GM19324 (cell line): ENCODE measurements around the gene MTF2.
"Not testable (repeated sequence)": the region's sequence is repeated elsewhere in the genome, so short reads cannot be mapped to it uniquely, and the experiment has no call there.

Experiments used
- ATAC-seq: cut with Tn5 transposase; IDR thresholded peaks from one replicate; pipeline ENCODE4 v1.9.1; 2021; ENCODE audit warnings: mild to moderate bottlenecking, moderate library complexity; ENCODE audit not compliant: unreplicated experiment, low FRiP score

The MTF2 gene

GRCh38 chr1:93078986-93079654, at the start of gene MTF2:
Gene MTF2, plus strand, starts transcription at chr1:93079283. Its CDS starts 244 bp downstream, at chr1:93079527.
- peak; percentile 78 for ATAC-seq

- no peak for ATAC-seq
Measured at GRCh38 chr1:93029317-93029716, 49.8 kb upstream of the MTF2 start.

DNA sequence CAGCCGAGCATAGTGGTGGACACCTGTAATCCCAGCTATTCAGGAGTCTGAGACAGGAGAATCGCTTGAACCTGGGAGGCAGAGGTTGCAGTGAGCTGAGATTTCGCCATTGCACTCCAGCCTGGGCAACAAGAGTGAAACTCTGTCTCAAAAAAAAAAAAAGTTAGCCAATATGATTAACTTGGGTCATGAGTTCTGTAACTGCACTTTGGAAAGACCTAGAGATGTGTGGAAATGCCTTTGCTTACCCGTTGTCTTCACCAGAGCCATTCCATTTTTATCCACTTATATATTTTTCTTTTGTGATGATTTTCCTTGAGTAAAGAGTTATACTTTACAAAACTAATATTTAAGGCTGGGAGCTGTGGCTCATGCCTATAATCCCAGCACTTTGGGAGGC, 48.9 kb upstream of the MTF2 start:
- not testable (repeated sequence) for ATAC-seq

- no peak for ATAC-seq
Measured at GRCh38 chr1:93031711-93032110, 47.4 kb upstream of the MTF2 start.

- no peak for ATAC-seq
Measured at GRCh38 chr1:93033029-93033428, 46.1 kb upstream of the MTF2 start.

GRCh38 chr1:93033785-93034184, 45.3 kb upstream of the MTF2 start:
- ATAC-seq, result peak; percentile 87

DNA sequence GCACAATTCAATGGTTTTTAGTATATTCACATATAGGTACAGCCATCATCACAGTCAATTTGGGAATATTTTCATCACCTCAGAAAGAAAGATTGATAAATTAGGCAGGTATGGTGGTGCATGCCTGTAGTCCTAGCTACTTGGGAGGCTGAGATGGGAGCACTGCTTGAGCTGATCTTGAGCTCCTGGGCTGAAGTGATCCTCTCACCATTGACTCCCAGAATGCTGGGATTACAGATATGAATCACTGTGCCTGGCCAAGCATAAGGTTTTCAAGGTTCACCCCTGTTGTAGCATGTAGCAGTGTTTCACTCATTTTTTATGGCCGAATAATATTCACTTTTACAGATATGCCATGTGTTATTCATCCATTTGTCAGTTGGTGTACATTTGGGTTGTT, 44.7 kb upstream of the MTF2 start:
- ATAC-seq, result no peak

DNA sequence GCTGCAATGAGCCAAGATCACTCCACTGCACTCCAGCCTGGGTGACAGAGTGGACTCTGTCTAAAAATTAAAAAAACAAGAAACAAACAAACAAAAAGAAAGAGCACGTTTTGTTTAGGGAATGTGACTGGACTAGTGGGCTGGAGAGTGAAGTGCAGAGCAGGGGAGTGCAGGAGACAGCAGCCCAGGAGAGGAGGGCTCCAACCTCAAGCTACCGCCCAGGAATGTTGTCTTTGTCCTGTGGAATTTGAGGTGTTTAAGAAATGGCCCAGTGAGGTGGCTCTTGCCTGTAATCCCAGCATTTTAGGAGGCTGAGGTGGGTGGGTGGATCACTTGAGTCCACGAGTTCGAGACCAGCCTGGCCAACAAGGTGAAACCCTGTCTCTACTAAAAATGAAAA, 42.4 kb upstream of the MTF2 start:
- no peak for ATAC-seq

DNA sequence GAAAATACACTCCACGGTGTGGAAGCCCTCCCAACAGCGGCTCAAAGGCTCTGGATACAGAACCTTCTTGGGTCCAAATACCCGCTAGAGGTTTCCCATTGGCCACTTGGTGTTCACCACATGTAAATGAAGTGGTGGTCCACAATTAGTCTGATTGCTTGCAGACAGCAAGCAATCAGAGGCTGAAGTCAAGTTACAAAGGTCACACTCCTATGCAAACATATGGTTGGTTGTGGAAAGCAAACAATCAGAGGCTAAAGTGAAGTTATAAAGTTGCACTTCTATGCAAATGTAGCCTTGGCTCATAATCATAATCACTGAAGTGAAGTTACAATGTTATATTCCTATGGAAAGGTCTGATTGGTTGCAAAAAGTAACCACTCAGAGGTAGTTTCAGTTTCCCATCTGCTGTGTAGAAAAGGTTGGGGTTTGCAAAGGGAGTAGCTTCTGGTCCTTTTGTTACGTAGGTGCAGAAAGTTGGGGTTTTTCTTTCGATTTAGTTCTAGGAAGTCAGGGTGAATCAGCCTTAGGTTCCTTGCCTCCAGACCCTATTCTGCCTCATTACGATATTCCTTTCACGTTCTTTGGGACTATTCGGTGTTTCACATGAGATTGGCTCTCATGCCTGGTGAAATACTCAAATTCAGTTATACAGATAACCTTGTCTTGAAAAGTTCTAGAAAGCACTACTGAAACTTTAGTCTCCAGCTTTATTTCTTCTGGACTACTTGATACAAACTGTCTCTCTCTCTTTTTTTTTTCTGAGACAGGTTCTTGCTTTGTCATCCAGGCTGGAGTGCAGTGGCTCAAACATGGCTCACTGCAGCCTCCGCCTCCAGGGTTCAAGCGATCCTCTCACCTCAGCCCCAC, 36.7 kb upstream of the MTF2 start:
- peak; percentile 70 for ATAC-seq

- ATAC-seq, result no peak
Measured at GRCh38 chr1:93043057-93043557, 36.0 kb upstream of the MTF2 start.

- ATAC-seq, result no peak
Measured at GRCh38 chr1:93047618-93048017, 31.5 kb upstream of the MTF2 start.

DNA sequence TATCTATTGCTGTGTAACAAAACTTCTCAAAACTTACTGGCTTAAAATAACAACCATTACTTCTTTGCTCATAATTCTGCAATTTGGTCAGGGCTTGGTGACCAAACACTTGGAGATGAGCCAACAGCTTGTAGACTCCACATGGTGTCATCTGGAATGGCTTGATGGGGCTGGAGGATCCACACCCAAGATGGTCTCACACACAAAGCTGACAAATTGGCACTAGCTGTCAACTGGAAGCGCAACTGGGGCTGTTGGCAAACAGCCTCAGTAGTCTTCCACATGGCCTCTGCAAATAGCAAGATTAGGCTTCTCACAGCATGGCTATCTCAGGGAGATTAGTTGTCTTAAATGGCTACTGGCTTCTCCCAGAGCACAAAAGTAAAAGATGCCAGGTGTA, 27.1 kb upstream of the MTF2 start:
- ATAC-seq, result no peak

DNA sequence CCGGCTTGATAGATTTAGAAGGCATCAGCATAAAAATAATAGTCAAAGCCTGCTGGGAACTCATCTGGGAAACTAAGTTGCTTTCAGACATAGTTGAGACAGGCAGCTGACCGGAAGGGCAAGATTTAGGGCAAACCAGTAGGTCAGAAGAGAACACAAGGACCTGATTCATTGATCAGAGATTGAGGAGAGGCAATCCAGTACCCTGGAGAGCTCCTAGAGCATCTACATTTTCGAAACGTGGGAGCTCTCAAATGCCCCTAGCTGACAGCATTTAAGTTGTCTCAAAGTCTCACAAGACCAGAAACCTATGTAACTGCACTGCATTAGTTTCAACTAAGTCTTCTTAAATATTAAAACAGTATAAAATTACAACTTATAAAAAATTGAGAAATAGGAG, 22.9 kb upstream of the MTF2 start:
- no peak for ATAC-seq

DNA sequence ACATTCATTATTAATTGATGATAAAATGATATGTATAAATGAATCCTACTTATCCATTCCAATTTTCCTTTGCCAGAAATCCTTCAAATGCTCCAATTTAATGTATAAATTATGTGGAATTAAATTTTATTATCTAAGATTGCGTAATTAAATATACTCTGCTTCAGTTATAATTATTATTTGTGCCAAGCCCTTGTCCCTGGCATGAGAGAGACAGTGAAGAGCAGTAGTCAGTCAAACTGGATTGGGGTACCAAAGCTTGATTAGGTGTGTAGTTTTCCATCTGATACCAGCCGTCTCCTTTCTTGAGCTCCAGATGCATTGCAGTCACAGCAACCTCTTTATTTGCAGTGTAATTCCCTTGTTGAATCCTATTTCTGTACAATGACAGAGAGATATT, 22.4 kb upstream of the MTF2 start:
- ATAC-seq, result no peak

- no peak for ATAC-seq
Measured at GRCh38 chr1:93061895-93062792, 16.9 kb upstream of the MTF2 start.

DNA sequence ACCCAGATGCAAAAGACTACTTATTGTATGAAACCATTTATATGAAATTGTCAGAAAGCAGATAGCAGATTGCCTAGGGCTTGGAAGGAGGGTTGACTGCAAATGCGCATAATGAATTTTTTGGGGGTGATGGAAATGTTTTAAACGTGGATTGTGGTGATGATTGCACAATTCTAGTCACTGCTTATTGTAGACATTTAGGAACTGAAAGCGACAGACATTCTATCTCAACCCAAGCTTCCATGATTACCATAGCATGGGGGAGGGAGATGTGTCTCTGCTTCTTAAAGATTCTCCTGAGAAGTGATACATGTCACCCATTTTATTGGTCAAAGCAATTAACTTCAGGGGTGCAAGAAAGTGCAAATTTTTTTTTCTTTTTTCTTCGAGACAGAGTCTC, 2.8 kb upstream of the MTF2 start:
- no peak for ATAC-seq

DNA sequence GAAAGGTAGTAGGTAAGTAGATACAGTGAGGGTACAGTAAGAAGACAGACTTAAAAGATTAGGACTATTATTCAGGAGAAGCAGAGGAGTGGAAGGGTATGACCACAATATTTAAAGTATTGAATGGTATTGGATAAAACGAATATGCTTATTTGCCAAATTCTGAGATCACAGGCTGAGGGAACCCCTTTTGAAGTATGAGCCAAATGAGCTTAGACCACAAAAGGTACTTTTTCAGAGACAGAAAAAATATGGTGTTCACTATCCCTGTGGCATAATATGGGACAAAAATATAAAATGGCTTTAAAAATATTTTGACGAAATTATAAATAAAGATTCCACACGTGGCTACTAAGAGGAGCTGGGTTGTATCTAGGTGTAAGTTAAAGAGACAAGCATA, 880 bp upstream of the MTF2 start:
- no peak for ATAC-seq

GRCh38 chr1:93078638-93078985, 471 bp upstream of the MTF2 start:
- no peak for ATAC-seq

GRCh38 chr1:93079685-93080141, 630 bp downstream of the MTF2 start:
- ATAC-seq, result no peak

GRCh38 chr1:93080179-93080823, 1.2 kb downstream of the MTF2 start:
- peak; percentile 53 for ATAC-seq
